Stomach (tissue), 9 donors: ENCODE measurements around the gene PTPN7. TPM values are rescaled to one million over a fixed set of nuclear protein-coding genes. Genes with fewer than 3 reads are reported as not detected.
A peak's percentile ranks its signal among the peaks of the same experiment; 100 is the strongest.

ENCODE experiments used
- DNase-seq, 2 donors: peaks; one replicate each; pipeline versions ENCODE4 v3.0.0 to v3.0.0-alpha.2; 2013 to 2019
- H3K27ac ChIP-seq, 5 donors: fragments of 200-600 bp in 4 of 5; sonication (generic) in 4 of 5; one replicate each; pipeline ENCODE4 v1.5.1; 2013 to 2019; ENCODE audit warnings: mild to moderate bottlenecking in 1 of 5, moderate library complexity in 1 of 5
- H3K27me3 ChIP-seq, 3 donors: fragments of 200-600 bp; sonication (generic); one replicate each; pipeline ENCODE4 v1.5.1; 2017 to 2019; ENCODE audit warnings: mixed run types in 1 of 3
- H3K36me3 ChIP-seq, 4 donors: fragments of 200-600 bp; sonication (generic); 1 replicate in 3 of 4; 2 replicates in 1 of 4; pipeline ENCODE4 v1.5.1; 2016 to 2019
- H3K4me1 ChIP-seq, 4 donors: fragments of 200-600 bp; sonication (generic); one replicate each; pipeline ENCODE4 v1.5.1; 2016 to 2019
- H3K4me3 ChIP-seq, 4 donors: fragments of 200-600 bp; sonication (generic) in 3 of 4; one replicate each; pipeline ENCODE4 v1.5.1; 2016 to 2019; ENCODE audit warnings: mild to moderate bottlenecking in 1 of 4
- H3K9me3 ChIP-seq, 4 donors: fragments of 200-600 bp; sonication (generic); one replicate each; pipeline ENCODE4 v1.5.1; 2016 to 2019
- CTCF ChIP-seq, 7 experiments: fragments of 450-650 bp in 4 of 7; fragments of 200-600 bp in 3 of 7; sonication (generic) in 3 of 7; IDR thresholded peaks; one replicate each; pipeline ENCODE4 v1.5.1; 2016 to 2019; ENCODE audit warnings: antibody characterized with exemption in 7 of 7, control low read depth in 2 of 7, mild to moderate bottlenecking in 1 of 7
- EP300 ChIP-seq: sonication (generic); formaldehyde crosslinking; IDR thresholded peaks from one replicate; pipeline ENCODE4 v1.6.1; 2017; ENCODE audit warnings: antibody characterized with exemption
- POLR2A ChIP-seq, 4 donors: fragments of 450-650 bp; IDR thresholded peaks; one replicate each; pipeline ENCODE4 v1.6.1; 2016; ENCODE audit warnings: antibody characterized with exemption in 4 of 4, control low read depth in 2 of 4, mild to moderate bottlenecking in 1 of 4, moderate library complexity in 1 of 4
- POLR2AphosphoS5 ChIP-seq, 3 donors: sonication (generic); formaldehyde crosslinking; IDR thresholded peaks; one replicate each; pipeline ENCODE4 v1.6.1; 2016; ENCODE audit warnings: antibody characterized with exemption in 3 of 3
- WGBS, 5 donors: extraction: QIAGEN DNeasy Blood & Tissue Kit in 3 of 5; methylation state at CpG; one replicate each; pipeline versions ENCODE4 v1.1.5 to v1.1.7; 2013 to 2018; 5-methylcytosine and 5-hydroxymethylcytosine counted together
- intact Hi-C: fragments of 100-400 bp; cut with DNase I; formaldehyde crosslinking; loops from one replicate; pipeline ENCODE4 v1.15.1; 2023; ENCODE audit warnings: low total_unique reads
- polyA plus RNA-seq, 3 donors: library from polyadenylated mRNA; stranded (reverse); fragments of 200-250 nt; gene quantifications; one replicate each; pipeline ENCODE4 v1.2.3, GENCODE V29; 2013
- total RNA-seq, 5 donors: library from RNA; depleted of rRNA; stranded (reverse); fragments of >200 nt; gene quantifications; one replicate each; pipeline versions ENCODE4 v1.1.0 to v1.2.3, GENCODE V29; 2014 to 2016
- donor health status: healthy with polysubstance abuse.
- donor health status: Bipolar disorder and iron deficiency.
- donor health status: healthy.

The PTPN7 gene
- total and polyA plus RNA-seq, 8 donors, result 1.8 to 16.3 (median 4.0) TPM; not detected in 1

- H3K36me3 ChIP-seq, result no peaks in the 10 kb centered on the region
- H3K27ac ChIP-seq, result peak overlapping the region; percentile 23 to 84 (median 74)
- peaks cover 0 to 26% (median 5%) of the 10 kb centered on the region in 4 donors for H3K4me1 ChIP-seq
- no peak for DNase-seq
- TF ChIP-seq POLR2A (IDR thresholded peaks at IDR 0.05), result no peak
- H3K27me3 ChIP-seq, result peaks cover 0 to 4% (median 0%) of the 10 kb centered on the region in 3 donors
- WGBS, 5 donors, result 63 to 68% (median 65%) methylated on average over 15 to 22 of the region's 22 CpGs
- intact Hi-C loops, result no loop called here
- no peaks in the 10 kb centered on the region for H3K9me3 ChIP-seq
- H3K4me3 ChIP-seq, result peak overlapping the region in 3 of 4 donors; percentile 33 to 39 (median 37)
Measured at GRCh38 chr1:202161151-202162046, 997 bp upstream of the PTPN7 start.

GRCh38 chr1:202159534-202160371, 649 bp downstream of the PTPN7 start:
- intact Hi-C loops, result no loop called here

GRCh38 chr1:202158810-202159533, 1.4 kb downstream of the PTPN7 start:
- no peak for TF ChIP-seq POLR2AphosphoS5 (IDR thresholded peaks at IDR 0.05)
- TF ChIP-seq CTCF (IDR thresholded peaks at IDR 0.05), result no peak
- TF ChIP-seq POLR2A (IDR thresholded peaks at IDR 0.05), result no peak
- no peak for TF ChIP-seq EP300
- 77 to 84% (median 79%) methylated on average over 5 to 10 of the region's 10 CpGs for WGBS, 5 donors
- Histone ChIP-seq H3K9me3 (no peaks in the 10 kb centered on the region), H3K27ac (peak overlapping the region in 3 of 5 donors; percentile 74 to 84 (median 80)), H3K27me3 (peaks cover 0 to 4% (median 0%) of the 10 kb centered on the region in 3 donors), H3K4me3 (peak overlapping the region; percentile 26 to 39 (median 35)), H3K36me3 (peaks cover 0 to 5% (median 0%) of the 10 kb centered on the region in 4 donors), H3K4me1 (peaks cover 0 to 35% (median 14%) of the 10 kb centered on the region in 4 donors)
- no peak for DNase-seq
- intact Hi-C loops, result no loop called here

More at GRCh38 chr1:202159534-202160371, 649 bp downstream of the PTPN7 start:
- WGBS, 5 donors, result 65 to 81% (median 72%) methylated on average over 16 of the region's 16 CpGs
- H3K4me1 ChIP-seq, result peaks cover 0 to 36% (median 13%) of the 10 kb centered on the region in 4 donors
- peak overlapping the region; percentile 72 to 84 (median 74) for H3K27ac ChIP-seq
- peak overlapping the region; percentile 26 to 39 (median 35) for H3K4me3 ChIP-seq
- no peak for DNase-seq
- peaks cover 0 to 4% (median 0%) of the 10 kb centered on the region in 3 donors for H3K27me3 ChIP-seq
- TF ChIP-seq POLR2AphosphoS5 (IDR thresholded peaks at IDR 0.05), result no peak
- TF ChIP-seq CTCF (IDR thresholded peaks at IDR 0.05), result no peak
- TF ChIP-seq POLR2A (IDR thresholded peaks at IDR 0.05), result no peak
- no peak for TF ChIP-seq EP300
- no peaks in the 10 kb centered on the region for H3K9me3 ChIP-seq
- H3K36me3 ChIP-seq, result no peaks in the 10 kb centered on the region

GRCh38 chr1:202157945-202158344, 2.5 kb downstream of the PTPN7 start:
- no peak overlapping the region for H3K4me3 ChIP-seq
- H3K27me3 ChIP-seq, result peaks cover 0 to 4% (median 0%) of the 10 kb centered on the region in 3 donors
- H3K27ac ChIP-seq, result no peak overlapping the region
- WGBS, 5 donors, result 90 to 95% (median 94%) methylated on average over 6 to 10 of the region's 10 CpGs
- H3K9me3 ChIP-seq, result no peaks in the 10 kb centered on the region
- TF ChIP-seq EP300 (no peak), CTCF (IDR thresholded peaks at IDR 0.05) (no peak)
- intact Hi-C loops, result no loop called here
- peaks cover 0 to 34% (median 14%) of the 10 kb centered on the region in 4 donors for H3K4me1 ChIP-seq
- peaks cover 0 to 7% (median 0%) of the 10 kb centered on the region in 4 donors for H3K36me3 ChIP-seq
- DNase-seq, result no peak
